Gastrocnemius medialis (tissue), 4 donors: ENCODE measurements around the gene GOLGA3. TPM values are rescaled to one million over a fixed set of nuclear protein-coding genes. Genes with fewer than 3 reads are reported as not detected.

Experiments used
- ATAC-seq, 2 donors: fragments of 150-250 bp; one replicate each; pipeline ENCODE4 v1.9.1; 2016
- DNase-seq, 2 donors: peaks; one replicate each; pipeline ENCODE4 v3.0.0-alpha.2; 2019
- H3K27ac ChIP-seq, 4 donors: fragments of 200-600 bp; sonication (generic); 1 replicate in 1 of 4; 2 replicates in 3 of 4; pipeline ENCODE4 v1.5.1; 2016 to 2018; ENCODE audit warnings: mild to moderate bottlenecking in 2 of 4, moderate library complexity in 1 of 4
- H3K27me3 ChIP-seq, 3 donors: fragments of 200-600 bp; sonication (generic) in 2 of 3; 1 replicate in 1 of 3; 2 replicates in 2 of 3; pipeline versions ENCODE4 v1.5.1 to v1.6.0; 2016 to 2019; ENCODE audit warnings: mild to moderate bottlenecking in 1 of 3, moderate library complexity in 1 of 3
- H3K36me3 ChIP-seq, 2 donors: fragments of 200-600 bp; sonication (generic) in 1 of 2; one replicate each; pipeline ENCODE4 v1.5.1; 2017 to 2018
- H3K4me1 ChIP-seq, 2 donors: fragments of 200-600 bp; sonication (generic) in 1 of 2; one replicate each; pipeline ENCODE4 v1.5.1; 2016 to 2017; ENCODE audit warnings: mild to moderate bottlenecking in 2 of 2
- H3K4me3 ChIP-seq, 4 donors: fragments of 200-600 bp; sonication (generic) in 3 of 4; 1 replicate in 1 of 4; 2 replicates in 3 of 4; pipeline ENCODE4 v1.5.1; 2016 to 2019; ENCODE audit warnings: mild to moderate bottlenecking in 2 of 4
- H3K9me3 ChIP-seq, 3 donors: fragments of 200-600 bp; sonication (generic) in 2 of 3; 1 replicate in 1 of 3; 2 replicates in 2 of 3; pipeline ENCODE4 v1.5.1; 2016 to 2019
- POLR2A ChIP-seq, 2 donors: fragments of 450-650 bp; IDR thresholded peaks; one replicate each; pipeline ENCODE4 v1.6.1; 2017; ENCODE audit warnings: antibody characterized with exemption in 2 of 2, mild to moderate bottlenecking in 2 of 2, moderate library complexity in 2 of 2
- in situ Hi-C, 4 donors: fragments of 200-750 bp; cut with MboI; loops; one replicate each; pipeline versions ENCODE4 v1.15.0 to v1.8.0; 2017; ENCODE audit warnings: low sequenced_read_pairs in 4 of 4
- intact Hi-C: fragments of 100-400 bp; cut with DNase I; formaldehyde crosslinking; loops from one replicate; pipeline ENCODE4 v1.15.1; 2023; ENCODE audit warnings: low total_unique reads
- total RNA-seq, 4 donors: library from RNA; depleted of rRNA; stranded (reverse); fragments of >200 nt; gene quantifications; one replicate each; pipeline versions ENCODE4 v1.1.0 to v1.2.3, GENCODE V29; 2016
- TF ChIP-seq, protein P1 (sequence below), 5 experiments: fragments of 450-650 bp in 3 of 5; fragments of 200-600 bp in 2 of 5; sonication (generic) in 2 of 5; IDR thresholded peaks in 4 of 5; conservative IDR thresholded peaks in 1 of 5; 1 replicate in 4 of 5; 2 replicates in 1 of 5; pipeline ENCODE4 v1.5.1; 2016 to 2019; ENCODE audit warnings: antibody characterized with exemption in 5 of 5, mild to moderate bottlenecking in 3 of 5, moderate library complexity in 3 of 5

The GOLGA3 gene
- total RNA-seq, 4 donors from 2014 or later = 30.0 to 50.0 (median 39.6) TPM

DNA sequence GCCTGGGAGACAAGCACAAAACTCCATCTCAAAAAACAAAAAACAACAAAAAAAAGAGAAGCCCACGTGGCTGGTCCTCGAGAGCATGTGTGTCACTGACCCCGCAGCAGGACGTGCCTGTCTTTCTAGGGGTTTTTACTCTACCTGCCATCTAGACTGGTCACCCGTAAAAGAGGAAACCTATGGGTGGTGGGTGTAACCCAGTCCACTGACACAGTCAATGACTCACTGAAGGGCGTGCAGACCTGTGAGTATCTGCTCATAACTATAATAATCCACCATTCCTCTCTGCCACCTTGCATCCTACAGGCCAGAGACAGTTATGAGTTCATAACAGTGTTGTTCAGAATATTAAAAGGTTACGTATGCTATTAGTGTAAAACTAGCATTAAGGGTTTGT, 4.6 kb downstream of the GOLGA3 start:
- Histone ChIP-seq H3K9me3 (no peaks in the 10 kb centered on the region), H3K4me1 (peaks cover 15 to 17% of the 10 kb centered on the region in 2 donors), H3K4me3 (no peak overlapping the region), H3K36me3 (peaks cover 0 to 39% of the 10 kb centered on the region in 2 donors), H3K27me3 (no peaks in the 10 kb centered on the region), H3K27ac (no peak overlapping the region)
- in situ Hi-C loops = no loop called here
- TF ChIP-seq, protein P1, sequence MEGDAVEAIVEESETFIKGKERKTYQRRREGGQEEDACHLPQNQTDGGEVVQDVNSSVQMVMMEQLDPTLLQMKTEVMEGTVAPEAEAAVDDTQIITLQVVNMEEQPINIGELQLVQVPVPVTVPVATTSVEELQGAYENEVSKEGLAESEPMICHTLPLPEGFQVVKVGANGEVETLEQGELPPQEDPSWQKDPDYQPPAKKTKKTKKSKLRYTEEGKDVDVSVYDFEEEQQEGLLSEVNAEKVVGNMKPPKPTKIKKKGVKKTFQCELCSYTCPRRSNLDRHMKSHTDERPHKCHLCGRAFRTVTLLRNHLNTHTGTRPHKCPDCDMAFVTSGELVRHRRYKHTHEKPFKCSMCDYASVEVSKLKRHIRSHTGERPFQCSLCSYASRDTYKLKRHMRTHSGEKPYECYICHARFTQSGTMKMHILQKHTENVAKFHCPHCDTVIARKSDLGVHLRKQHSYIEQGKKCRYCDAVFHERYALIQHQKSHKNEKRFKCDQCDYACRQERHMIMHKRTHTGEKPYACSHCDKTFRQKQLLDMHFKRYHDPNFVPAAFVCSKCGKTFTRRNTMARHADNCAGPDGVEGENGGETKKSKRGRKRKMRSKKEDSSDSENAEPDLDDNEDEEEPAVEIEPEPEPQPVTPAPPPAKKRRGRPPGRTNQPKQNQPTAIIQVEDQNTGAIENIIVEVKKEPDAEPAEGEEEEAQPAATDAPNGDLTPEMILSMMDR (IDR thresholded peaks at IDR 0.05 in 4 of 5, conservative IDR thresholded peaks at IDR 0.05 in 1 of 5) = no peak
- no peak for TF ChIP-seq POLR2A (IDR thresholded peaks at IDR 0.05)
- DNase-seq (no peak), ATAC-seq (no peak)
- intact Hi-C loops = no loop called here

DNA sequence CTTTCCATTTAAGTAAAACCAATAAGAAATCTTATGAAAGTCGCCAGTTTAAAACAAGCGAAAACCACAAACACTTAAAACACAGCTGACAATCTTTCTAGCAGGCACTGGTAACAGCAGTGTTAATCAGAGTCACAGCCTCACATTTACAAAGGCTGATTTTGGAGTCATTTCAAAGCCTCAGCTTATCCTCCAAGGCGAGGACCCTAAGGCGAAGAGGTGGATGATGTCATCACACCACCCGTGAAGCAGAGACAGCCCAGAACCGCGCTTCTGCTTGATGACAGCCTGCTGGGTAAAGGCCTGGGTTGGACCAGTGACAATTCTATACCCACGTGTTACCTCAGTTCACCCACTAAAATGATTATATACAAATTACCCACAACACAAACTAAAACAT, 10.1 kb downstream of the GOLGA3 start:
- intact Hi-C loops = no loop called here
- H3K4me3 ChIP-seq = no peak overlapping the region
- DNase-seq (no peak), ATAC-seq (no peak)
- in situ Hi-C loops = no loop called here
- no peak overlapping the region for H3K27ac ChIP-seq
- TF ChIP-seq, protein P1 (IDR thresholded peaks at IDR 0.05 in 4 of 5, conservative IDR thresholded peaks at IDR 0.05 in 1 of 5) = no peak
- TF ChIP-seq POLR2A (IDR thresholded peaks at IDR 0.05) = no peak
- no peaks in the 10 kb centered on the region for H3K9me3 ChIP-seq
- H3K27me3 ChIP-seq = no peaks in the 10 kb centered on the region
- no peaks in the 10 kb centered on the region for H3K4me1 ChIP-seq
- peaks cover 0 to 64% of the 10 kb centered on the region in 2 donors for H3K36me3 ChIP-seq

DNA sequence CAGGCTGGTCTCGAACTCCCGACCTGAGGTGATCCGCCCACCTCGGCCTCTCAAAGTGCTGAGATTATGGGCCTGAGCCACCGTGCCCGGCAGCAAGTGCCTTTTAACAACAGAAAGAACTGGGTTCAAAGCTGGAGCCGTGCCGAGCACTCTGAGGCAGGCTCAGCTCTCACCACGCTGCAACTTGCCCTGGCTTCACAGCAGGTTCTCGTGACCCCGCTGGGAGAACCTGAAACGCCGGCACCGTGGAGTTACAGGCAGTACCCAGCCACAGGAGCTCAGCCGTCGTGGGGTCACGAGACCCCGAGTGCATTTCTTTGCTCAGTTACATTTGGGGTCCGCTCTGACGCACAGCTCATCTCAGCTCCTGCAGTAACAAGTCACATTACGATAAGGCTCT, 14.4 kb downstream of the GOLGA3 start:
- DNase-seq (no peak), ATAC-seq (no peak)
- TF ChIP-seq, protein P1 (IDR thresholded peaks at IDR 0.05 in 4 of 5, conservative IDR thresholded peaks at IDR 0.05 in 1 of 5) = no peak
- no peak for TF ChIP-seq POLR2A (IDR thresholded peaks at IDR 0.05)
- Histone ChIP-seq H3K9me3 (no peaks in the 10 kb centered on the region), H3K36me3 (peaks cover 0 to 76% of the 10 kb centered on the region in 2 donors), H3K27ac (no peak overlapping the region), H3K27me3 (no peaks in the 10 kb centered on the region), H3K4me1 (no peaks in the 10 kb centered on the region), H3K4me3 (no peak overlapping the region)
- intact Hi-C loops (no loop called here), in situ Hi-C loops (no loop called here)

DNA sequence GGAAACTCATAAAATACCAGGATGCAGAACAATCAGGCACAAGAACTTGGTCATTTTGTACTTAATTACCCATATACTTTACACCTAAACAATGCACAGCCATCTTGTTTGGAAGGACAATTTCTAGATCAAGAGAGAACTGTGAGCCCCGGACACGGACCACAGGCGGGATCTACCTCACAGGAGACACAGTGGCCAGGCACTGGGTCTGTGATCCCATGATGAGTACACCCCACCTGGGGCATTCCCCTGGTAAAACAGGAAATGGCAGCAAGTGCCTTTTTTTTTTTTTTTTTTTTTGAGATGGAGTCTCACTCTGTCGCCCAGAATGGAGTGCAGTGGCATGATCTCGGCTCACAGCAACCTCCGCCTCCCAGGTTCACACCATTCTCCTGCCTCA, 15.2 kb downstream of the GOLGA3 start:
- intact Hi-C loops (no loop called here), in situ Hi-C loops (no loop called here)
- no peak for DNase-seq
- Histone ChIP-seq H3K27ac (no peak overlapping the region), H3K4me1 (no peaks in the 10 kb centered on the region), H3K36me3 (peaks cover 0 to 73% of the 10 kb centered on the region in 2 donors), H3K4me3 (no peak overlapping the region), H3K9me3 (no peaks in the 10 kb centered on the region), H3K27me3 (no peaks in the 10 kb centered on the region)
- no peak for TF ChIP-seq POLR2A (IDR thresholded peaks at IDR 0.05)
- TF ChIP-seq, protein P1 (IDR thresholded peaks at IDR 0.05 in 4 of 5, conservative IDR thresholded peaks at IDR 0.05 in 1 of 5) = no peak
- ATAC-seq = no peak

DNA sequence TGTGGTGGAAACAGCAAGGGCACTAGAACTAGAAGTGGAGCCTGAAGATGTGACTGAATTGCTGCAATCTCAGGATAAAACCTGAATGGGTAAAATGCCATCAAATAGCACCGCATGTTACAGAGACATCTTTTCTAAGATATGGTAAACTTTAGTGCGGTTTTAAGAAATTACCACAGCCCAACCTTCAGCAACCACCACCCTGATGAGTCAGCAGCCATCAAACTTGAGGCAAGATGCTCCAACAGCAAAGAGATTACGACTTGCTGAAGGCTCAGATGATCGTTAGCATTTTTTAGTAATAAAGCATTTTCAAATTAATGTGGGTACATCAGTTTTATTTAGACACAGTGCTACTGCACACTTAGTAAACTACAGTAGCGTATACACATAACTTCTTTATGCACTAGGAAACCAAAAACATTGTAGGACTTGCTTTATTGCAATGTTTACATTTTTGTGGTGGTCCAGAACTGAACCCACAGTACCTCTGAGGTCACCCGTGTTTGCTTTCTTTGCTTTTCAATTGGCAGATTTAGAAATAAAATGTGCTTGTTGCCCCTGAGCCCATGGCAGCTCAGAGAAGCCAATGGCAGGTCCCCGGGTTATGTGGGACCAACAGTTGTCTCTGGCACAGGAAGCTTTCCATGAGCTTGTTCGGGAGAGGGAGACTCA, 15.9 kb downstream of the GOLGA3 start:
- intact Hi-C loops (no loop called here), in situ Hi-C loops (no loop called here)
- H3K27me3 ChIP-seq = no peaks in the 10 kb centered on the region
- H3K4me3 ChIP-seq = no peak overlapping the region
- H3K9me3 ChIP-seq = no peaks in the 10 kb centered on the region
- H3K36me3 ChIP-seq = peaks cover 0 to 74% of the 10 kb centered on the region in 2 donors
- no peaks in the 10 kb centered on the region for H3K4me1 ChIP-seq
- DNase-seq (no peak), ATAC-seq (no peak)
- no peak for TF ChIP-seq POLR2A (IDR thresholded peaks at IDR 0.05)
- TF ChIP-seq, protein P1 (IDR thresholded peaks at IDR 0.05 in 4 of 5, conservative IDR thresholded peaks at IDR 0.05 in 1 of 5) = no peak
- H3K27ac ChIP-seq = no peak overlapping the region
